Ovary (tissue), 3 donors: Measurements from ENCODE around the gene OSGEP.

Source experiments
- EP300 ChIP-seq: sonication (generic); formaldehyde crosslinking; IDR thresholded peaks from one replicate; pipeline ENCODE4 v1.6.1; 2017; ENCODE audit warnings: antibody characterized with exemption
- TF ChIP-seq, protein P1 (sequence below), 3 donors: fragments of 450-650 bp in 2 of 3; fragments of 200-600 bp in 1 of 3; IDR thresholded peaks; one replicate each; pipeline versions ENCODE4 v1.5.1 to v1.8.0; 2016 to 2022; ENCODE audit warnings: antibody characterized with exemption in 3 of 3, mild to moderate bottlenecking in 1 of 3
- donor health status: DM: no; HTN: no; CAD: no.

DNA sequence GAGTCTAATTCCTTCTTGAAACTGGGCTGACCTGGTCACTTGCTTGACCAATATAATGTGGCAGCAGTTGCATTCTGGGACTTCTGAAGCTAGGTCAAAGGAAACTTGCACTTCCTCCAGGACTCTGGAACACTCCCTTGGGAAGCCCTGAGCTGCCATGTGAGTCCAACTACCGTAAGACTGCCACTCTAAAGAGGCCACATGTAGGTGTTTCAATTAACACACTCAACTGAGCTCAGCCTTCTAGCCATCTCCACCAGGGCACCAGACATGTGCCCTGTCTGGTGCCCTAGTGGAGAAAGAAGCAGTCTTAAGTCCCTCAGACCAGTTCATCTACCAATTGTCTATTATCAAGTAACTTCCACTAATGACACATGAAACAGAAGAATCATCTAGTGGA is 35.2 kb downstream of the OSGEP start:
- TF ChIP-seq, protein P1, sequence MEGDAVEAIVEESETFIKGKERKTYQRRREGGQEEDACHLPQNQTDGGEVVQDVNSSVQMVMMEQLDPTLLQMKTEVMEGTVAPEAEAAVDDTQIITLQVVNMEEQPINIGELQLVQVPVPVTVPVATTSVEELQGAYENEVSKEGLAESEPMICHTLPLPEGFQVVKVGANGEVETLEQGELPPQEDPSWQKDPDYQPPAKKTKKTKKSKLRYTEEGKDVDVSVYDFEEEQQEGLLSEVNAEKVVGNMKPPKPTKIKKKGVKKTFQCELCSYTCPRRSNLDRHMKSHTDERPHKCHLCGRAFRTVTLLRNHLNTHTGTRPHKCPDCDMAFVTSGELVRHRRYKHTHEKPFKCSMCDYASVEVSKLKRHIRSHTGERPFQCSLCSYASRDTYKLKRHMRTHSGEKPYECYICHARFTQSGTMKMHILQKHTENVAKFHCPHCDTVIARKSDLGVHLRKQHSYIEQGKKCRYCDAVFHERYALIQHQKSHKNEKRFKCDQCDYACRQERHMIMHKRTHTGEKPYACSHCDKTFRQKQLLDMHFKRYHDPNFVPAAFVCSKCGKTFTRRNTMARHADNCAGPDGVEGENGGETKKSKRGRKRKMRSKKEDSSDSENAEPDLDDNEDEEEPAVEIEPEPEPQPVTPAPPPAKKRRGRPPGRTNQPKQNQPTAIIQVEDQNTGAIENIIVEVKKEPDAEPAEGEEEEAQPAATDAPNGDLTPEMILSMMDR (IDR thresholded peaks at IDR 0.05): no peak
- no peak for TF ChIP-seq EP300
